ENCODE results near the gene HK1. TPM values are rescaled to one million over a fixed set of nuclear protein-coding genes. Genes with fewer than 3 reads are reported as not detected.
"Not testable (repeated sequence)": the region's sequence is repeated elsewhere in the genome, so short reads cannot be mapped to it uniquely, and the experiment has no call there.

HK1 gene
- total and polyA plus RNA-seq, 2 of the 13 experiments (the other 11 are each of a cell fraction or from before 2014, with no cell fraction given) = 0.29 to 1.5 TPM

GRCh38 chr10:69328380-69328735 is 50.1 kb downstream of the HK1 start (continued):
- TF ChIP-seq ZNF232 (CRISPR knock-in tag; IDR thresholded peaks at IDR 0.05; ENCODE audit: borderline replicate concordance) = no peak
- no peak for TF ChIP-seq PPARG (CRISPR knock-in tag; conservative IDR thresholded peaks at IDR 0.05)

- BruUV-seq (replicated peaks); H4K20me1 ChIP-seq (ENCODE audit: insufficient read depth, low read length); H3K4me3 ChIP-seq (replicated peaks in 1 of 3; ENCODE audit: insufficient read depth in 1 of 3, low read depth in 2 of 3, low read length in 3 of 3); H3K9ac ChIP-seq (ENCODE audit: insufficient read depth, low read depth, low read length); H3K36me3 ChIP-seq (replicated peaks in 1 of 2; ENCODE audit: control insufficient read depth in 1 of 2, insufficient read depth in 2 of 2, low read length in 2 of 2); H3K27ac ChIP-seq (ENCODE audit: extremely low read length, insufficient read depth, low read length); in situ Hi-C loops (cut with HindIII; ENCODE audit: extremely low pct_ligation_motif_present, low pct_unique_long_range_greater_than_20kb); POLR2A ChIA-PET; H3K4me2 ChIP-seq (ENCODE audit: low read depth, low read length); FAIRE-seq; CTCF ChIA-PET (ENCODE audit: low intra/inter-chr PET ratio, low total read pairs); H3K79me2 ChIP-seq (ENCODE audit: insufficient read depth, low read length); H3K9me3 ChIP-seq (ENCODE audit: low read length); H3K4me1 ChIP-seq (ENCODE audit: insufficient read depth, low read length); ATAC-seq; intact Hi-C loops (cut with micrococcal nuclease; ENCODE audit: unreplicated experiment); DNase-seq (ENCODE audit: low spot score); H2AFZ ChIP-seq (ENCODE audit: low read length): not testable (repeated sequence)
- H3K27me3 ChIP-seq (ENCODE audit: control insufficient read depth in 1 of 2, insufficient read depth in 2 of 2, low read length in 2 of 2) = peaks cover under 1 to 45% of the 10 kb centered on the region in 2 experiments; a peak in 4 of 5 replicates
- WGBS (ENCODE audit: low lambda C conversion rate) = 59% methylated on average over 2 of the region's 2 CpGs
These were observed 50.6 kb downstream of the HK1 start for GRCh38 chr10:69328888-69329287.

- TF ChIP-seq ZNF460 (CRISPR knock-in tag; IDR thresholded peaks at IDR 0.05; ENCODE audit: borderline replicate concordance) = no peak
- no peak for TF ChIP-seq ZNF234 (CRISPR knock-in tag; conservative IDR thresholded peaks at IDR 0.05)
- no peak for TF ChIP-seq ZIK1 (CRISPR knock-in tag; IDR thresholded peaks at IDR 0.05; ENCODE audit: borderline replicate concordance, low read depth)
- Histone ChIP-seq H4K20me1 (ENCODE audit: insufficient read depth, low read length) (no peaks in the 10 kb centered on the region), H2AFZ (ENCODE audit: low read length) (no peak overlapping the region), H3K9ac (ENCODE audit: insufficient read depth, low read depth, low read length) (no peak overlapping the region), H3K27me3 (ENCODE audit: control insufficient read depth in 1 of 2, insufficient read depth in 2 of 2, low read length in 2 of 2) (peaks cover 0 to 52% of the 10 kb centered on the region in 2 experiments; a peak in 4 of 5 replicates), H3K4me2 (ENCODE audit: low read depth, low read length) (no peak overlapping the region), H3K4me1 (ENCODE audit: insufficient read depth, low read length) (no peaks in the 10 kb centered on the region), H3K9me3 (ENCODE audit: low read length) (no peaks in the 10 kb centered on the region), H3K36me3 (replicated peaks in 1 of 2; ENCODE audit: control insufficient read depth in 1 of 2, insufficient read depth in 2 of 2, low read length in 2 of 2) (no peaks in the 10 kb centered on the region), H3K27ac (ENCODE audit: extremely low read length, insufficient read depth, low read length) (no peak overlapping the region), H3K4me3 (replicated peaks in 1 of 3; ENCODE audit: insufficient read depth in 1 of 3, low read depth in 2 of 3, low read length in 3 of 3) (no peak overlapping the region), H3K79me2 (ENCODE audit: insufficient read depth, low read length) (no peaks in the 10 kb centered on the region)
- DNase-seq (ENCODE audit: low spot score) (no peak), ATAC-seq (no peak), FAIRE-seq (no peak)
- in situ Hi-C loops (cut with HindIII; ENCODE audit: extremely low pct_ligation_motif_present, low pct_unique_long_range_greater_than_20kb) = no loop called here
- WGBS (ENCODE audit: low lambda C conversion rate) = 5% methylated on average over 3 of the region's 3 CpGs
- intact Hi-C loops (cut with micrococcal nuclease; ENCODE audit: unreplicated experiment) = no loop called here
- CTCF ChIA-PET (ENCODE audit: low intra/inter-chr PET ratio, low total read pairs) = no interaction called here
- no TSS peak for BruUV-seq (replicated peaks)
- POLR2A ChIA-PET = no interaction called here
These were observed 51.5 kb downstream of the HK1 start for GRCh38 chr10:69329721-69330178.

Measured in HepG2 (cell line).